Right lobe of liver (tissue), 4 donors: Measurements from ENCODE around the gene ZFR.

Source experiments
- CTCF ChIP-seq, 4 donors: fragments of 200-600 bp in 3 of 4; fragments of 450-650 bp in 1 of 4; IDR thresholded peaks; one replicate each; pipeline versions ENCODE4 v1.5.1 to v1.8.0; 2016 to 2022; ENCODE audit warnings: antibody characterized with exemption in 4 of 4, mild to moderate bottlenecking in 2 of 4
- POLR2A ChIP-seq: fragments of 450-650 bp; IDR thresholded peaks from one replicate; pipeline ENCODE4 v1.6.1; 2017; ENCODE audit warnings: antibody characterized with exemption, mild to moderate bottlenecking
- donor health status: DM: no; HTN: no; CAD: no.
- donor health status: DM: no; HTN: no; CAD: no.
- donor health status: DM: no; HTN: yes; CAD: no.

GRCh38 chr5:32363030-32363429 lies 81.5 kb downstream of the ZFR start:
- TF ChIP-seq CTCF (IDR thresholded peaks at IDR 0.05) (no peak), POLR2A (no peak)
